ENCODE results near the gene TULP3.
A peak's percentile ranks its signal among the peaks of the same experiment; 100 is the strongest.

Gene TULP3

GRCh38 chr12:2876431-2877046 lies 14.2 kb upstream of the TULP3 start:
- FAIRE-seq (peak; percentile 21), DNase-seq (ENCODE audit: insufficient read length, low spot score) (no peak)

- peak; percentile 93 for DNase-seq (ENCODE audit: insufficient read length, low spot score)
- peak; percentile 83 for FAIRE-seq
Measured at GRCh38 chr12:2877047-2877952, 13.4 kb upstream of the TULP3 start, which contains the start of the genes FOXM1 and RHNO1. FOXM1 (minus strand) TSS chr12:2877174; CDS start chr12:2874478, 2,696 bp downstream. RHNO1 (plus strand) TSS chr12:2877223; CDS start chr12:2885367, 8,144 bp downstream.

- DNase-seq (ENCODE audit: insufficient read length, low spot score): no peak
- peak; percentile 18 for FAIRE-seq
Measured at GRCh38 chr12:2877953-2878732, 12.5 kb upstream of the TULP3 start.

- FAIRE-seq (no peak), DNase-seq (ENCODE audit: insufficient read length, low spot score) (no peak)
Measured at GRCh38 chr12:2879853-2880252, 10.8 kb upstream of the TULP3 start.

DNA sequence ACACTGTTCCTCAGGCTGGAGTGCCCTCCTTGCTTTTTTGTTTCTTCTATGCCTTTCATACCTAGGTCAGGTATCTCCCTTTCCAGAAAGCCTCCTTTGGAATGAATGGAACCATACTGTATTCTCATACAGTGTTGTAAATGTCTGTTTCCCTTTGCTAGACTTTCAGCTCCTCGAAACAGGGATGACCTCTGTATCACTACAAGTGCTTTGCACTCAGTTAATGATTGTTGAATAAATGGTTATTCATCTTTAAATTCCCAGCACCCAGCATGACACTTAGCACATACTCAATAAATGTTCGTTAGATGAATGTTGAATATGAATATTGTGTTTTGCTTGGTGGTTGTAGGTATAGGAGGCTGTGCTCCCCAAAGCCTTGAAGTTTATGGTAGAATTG lies 5.9 kb upstream of the TULP3 start:
- FAIRE-seq (no peak), DNase-seq (ENCODE audit: insufficient read length, low spot score) (no peak)

DNA sequence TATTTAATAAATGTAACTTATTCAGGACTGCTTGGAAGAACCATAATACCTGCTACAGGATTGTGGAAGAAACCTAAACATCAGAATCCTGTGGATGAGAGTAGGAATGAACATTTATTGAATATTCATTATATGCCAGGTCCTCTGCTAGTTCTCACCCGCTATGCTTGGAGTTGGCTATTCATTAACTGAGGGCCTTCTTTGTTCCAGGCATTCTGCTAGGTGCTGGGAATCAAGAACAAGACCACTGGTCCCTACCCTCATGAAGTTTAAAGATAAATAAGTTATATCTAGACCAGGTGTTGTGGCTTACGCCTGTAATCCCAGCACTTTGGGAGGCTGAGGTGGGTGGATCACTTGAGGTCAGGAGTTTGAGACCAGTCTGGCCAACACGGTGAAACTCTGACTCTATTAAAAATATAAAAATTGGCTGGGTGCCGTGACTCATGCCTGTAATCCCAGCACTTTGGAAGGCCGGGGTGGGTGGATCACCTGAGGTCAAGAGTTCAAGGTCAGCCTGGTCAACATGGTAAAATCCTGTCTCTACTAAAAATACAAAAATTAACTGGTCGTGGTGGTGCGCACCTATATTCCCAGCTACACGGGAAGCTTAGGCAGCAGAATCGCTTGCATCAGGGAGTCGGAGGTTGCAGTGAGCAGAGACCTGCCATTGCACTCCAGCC lies 3.8 kb upstream of the TULP3 start:
- DNase-seq (ENCODE audit: insufficient read length, low spot score) (no peak), FAIRE-seq (no peak)

- FAIRE-seq (no peak), DNase-seq (ENCODE audit: insufficient read length, low spot score) (no peak)
Measured at GRCh38 chr12:2890001-2890387, 697 bp upstream of the TULP3 start.

- FAIRE-seq (no peak), DNase-seq (ENCODE audit: insufficient read length, low spot score) (no peak)
Measured at GRCh38 chr12:2891240-2892053, 756 bp downstream of the TULP3 start.

DNA sequence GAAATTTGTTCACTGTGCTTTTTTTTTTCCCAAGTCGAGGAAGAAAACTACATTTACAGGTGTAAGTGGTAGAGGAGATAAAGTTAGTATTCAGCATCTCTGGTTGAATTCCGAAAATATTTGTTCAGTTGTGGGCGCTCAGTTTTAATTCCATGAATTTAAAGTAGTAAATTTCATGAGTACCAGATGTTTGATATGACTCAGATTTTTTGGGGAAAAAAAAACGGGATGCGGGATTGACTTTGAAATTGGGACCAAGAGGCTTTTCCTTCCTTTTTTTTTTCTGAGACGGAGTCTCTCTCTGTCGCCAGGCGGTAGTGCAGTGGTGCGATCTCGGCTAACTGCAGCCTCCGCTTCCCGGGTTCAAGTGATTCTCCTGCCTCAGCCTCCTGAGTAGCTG lies 1.6 kb downstream of the TULP3 start:
- DNase-seq (ENCODE audit: insufficient read length, low spot score) (no peak), FAIRE-seq (no peak)

GRCh38 chr12:2893007-2893406 lies 2.3 kb downstream of the TULP3 start:
- DNase-seq (ENCODE audit: insufficient read length, low spot score) (no peak), FAIRE-seq (no peak)

- DNase-seq (ENCODE audit: insufficient read length, low spot score) (no peak), FAIRE-seq (no peak)
Measured at GRCh38 chr12:2895051-2895451, 4.4 kb downstream of the TULP3 start.

DNA sequence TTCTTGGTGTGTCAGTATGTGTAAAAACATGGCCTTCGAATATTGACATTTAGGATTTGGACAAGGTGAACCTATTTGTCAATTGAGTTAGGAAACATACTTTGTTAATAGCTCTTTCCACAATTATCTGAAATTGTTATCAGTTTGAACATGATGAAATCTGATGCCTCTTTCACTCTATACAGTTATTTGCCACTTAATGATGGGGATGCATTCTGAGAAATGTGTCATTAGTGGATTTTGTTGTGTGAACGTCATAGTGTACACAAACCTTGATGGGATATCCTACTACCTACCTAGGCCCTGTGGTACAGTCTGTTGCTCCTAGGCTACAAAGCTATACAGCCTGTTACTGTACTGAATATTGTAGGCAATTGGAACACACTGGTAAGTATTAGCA lies 4.8 kb downstream of the TULP3 start:
- DNase-seq (ENCODE audit: insufficient read length, low spot score) (no peak), FAIRE-seq (no peak)

DNA sequence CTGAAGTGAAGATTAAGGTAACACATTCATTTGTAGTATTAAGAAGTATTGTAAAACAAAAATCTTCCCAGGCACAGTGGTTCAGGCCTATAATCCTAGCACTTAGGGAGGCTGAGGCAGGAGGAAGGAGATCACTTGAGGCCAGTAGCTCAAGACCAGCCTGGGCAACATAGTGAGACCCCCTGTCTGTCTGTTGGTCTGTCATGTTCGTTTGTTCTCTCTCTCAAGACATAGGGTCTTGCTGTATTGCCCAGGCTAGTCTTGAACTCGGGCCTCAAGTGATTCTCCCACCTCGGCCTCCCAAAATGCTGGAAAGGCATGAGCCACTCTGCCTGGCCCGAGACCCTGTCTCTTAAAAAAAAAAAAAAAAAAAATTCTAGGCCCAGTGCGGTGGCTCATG lies 6.7 kb downstream of the TULP3 start:
- FAIRE-seq: no peak
- DNase-seq (ENCODE audit: insufficient read length, low spot score): no peak

- DNase-seq (ENCODE audit: insufficient read length, low spot score) (no peak), FAIRE-seq (no peak)
Measured at GRCh38 chr12:2900642-2901041, 10.0 kb downstream of the TULP3 start.

DNA sequence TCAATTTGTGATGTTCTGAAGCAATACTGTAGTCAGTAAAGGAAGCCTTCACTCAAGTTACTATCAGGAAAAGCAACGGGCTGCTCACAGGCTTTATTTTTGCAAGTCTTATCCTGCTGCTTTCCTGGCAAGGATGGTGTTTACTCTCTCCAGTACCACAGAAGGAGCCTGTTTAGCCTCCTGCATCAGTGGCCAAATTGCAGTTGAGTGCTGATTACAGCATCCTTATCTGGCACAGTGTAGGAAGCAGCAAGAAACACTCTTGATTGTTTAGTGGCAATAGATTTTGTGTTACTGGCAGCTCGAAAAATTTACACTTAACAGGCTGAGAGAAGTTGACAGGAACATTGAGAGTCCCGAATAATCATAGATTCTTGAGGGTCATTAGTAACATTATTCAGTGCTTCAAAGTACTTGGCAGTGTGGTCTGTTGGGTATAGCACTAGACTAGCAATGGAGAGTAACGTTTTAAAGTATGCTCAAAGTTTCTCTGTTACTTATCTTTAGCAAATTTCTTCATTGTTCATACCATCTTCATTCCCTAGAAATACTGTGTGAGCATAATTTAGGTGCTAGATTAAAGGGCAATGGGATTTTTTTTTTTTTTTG lies 11.7 kb downstream of the TULP3 start:
- no peak for FAIRE-seq
- DNase-seq (ENCODE audit: insufficient read length, low spot score): no peak

- FAIRE-seq: no peak
- DNase-seq (ENCODE audit: insufficient read length, low spot score): no peak
Measured at GRCh38 chr12:2904260-2904659, 13.6 kb downstream of the TULP3 start.

DNA sequence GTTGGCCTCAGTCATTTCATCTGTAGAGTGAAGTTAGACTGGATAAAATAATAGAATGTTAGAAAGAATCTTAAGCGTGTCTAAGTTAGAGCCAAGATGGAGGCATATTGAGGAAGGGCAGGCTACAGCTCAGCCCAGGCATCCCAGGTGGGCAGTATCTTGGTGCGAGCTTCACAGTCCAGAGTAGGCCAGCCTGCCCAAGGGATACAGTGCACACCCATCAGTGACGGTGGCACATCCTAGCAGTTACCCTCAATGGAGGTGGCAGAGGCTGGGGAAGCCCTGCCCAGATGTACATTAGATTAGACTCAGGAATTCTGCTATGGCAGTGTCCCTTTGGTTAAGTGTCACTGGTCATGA lies 21.5 kb downstream of the TULP3 start:
- no peak for FAIRE-seq
- DNase-seq (ENCODE audit: insufficient read length, low spot score): no peak

DNA sequence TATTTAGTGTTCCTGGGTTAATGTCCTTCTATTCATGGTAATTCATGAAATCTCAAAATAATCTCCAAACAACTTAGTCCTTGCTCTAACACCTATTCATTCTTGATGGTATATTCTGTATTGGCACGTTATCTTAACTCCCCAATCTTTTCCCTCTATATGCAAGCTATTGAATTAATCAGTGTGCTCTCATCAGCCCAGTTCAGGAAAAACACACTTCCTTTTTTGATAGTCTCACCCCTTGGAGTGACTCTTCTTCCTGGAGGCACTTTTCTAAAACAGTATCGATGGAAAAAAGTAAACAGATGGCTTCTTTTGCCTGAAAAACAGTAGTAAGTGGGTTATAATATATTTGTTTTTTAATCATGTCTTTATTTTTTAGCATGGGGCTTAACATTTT lies 28.6 kb downstream of the TULP3 start:
- FAIRE-seq (no peak), DNase-seq (ENCODE audit: insufficient read length, low spot score) (no peak)

DNA sequence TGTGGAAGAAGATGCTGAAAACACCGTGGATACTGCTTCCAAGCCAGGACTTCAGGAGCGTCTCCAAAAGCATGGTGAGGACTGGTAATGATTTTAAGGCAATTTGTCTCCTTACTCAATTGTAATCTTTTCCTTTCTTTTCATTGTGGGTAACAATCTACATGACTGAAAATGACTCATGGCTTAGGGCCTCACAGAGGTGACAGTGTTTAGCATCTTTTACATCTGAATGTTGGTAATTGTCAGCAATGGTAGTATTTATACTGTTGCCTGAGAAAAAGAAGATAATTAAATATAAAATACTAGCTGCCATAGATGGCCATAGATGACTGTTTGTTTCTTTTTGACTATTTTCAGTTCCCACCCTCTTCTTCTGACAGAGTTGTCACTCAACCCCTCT lies 31.6 kb downstream of the TULP3 start:
- no peak for DNase-seq (ENCODE audit: insufficient read length, low spot score)
- FAIRE-seq: no peak

- no peak for FAIRE-seq
- no peak for DNase-seq (ENCODE audit: insufficient read length, low spot score)
Measured at GRCh38 chr12:2923057-2923456, 32.4 kb downstream of the TULP3 start.

All from GM19239 (cell line).